ENCODE results near the gene MYPN. TPM values are rescaled to one million over a fixed set of nuclear protein-coding genes. Genes with fewer than 3 reads are reported as not detected.

MYPN gene
- total RNA-seq, 1 experiment from 2014 or later, result not detected

GRCh38 chr10:68118657-68119056 is 9.4 kb downstream of the MYPN start:
- Histone ChIP-seq H3K18ac (ENCODE audit: insufficient read length, low read depth, low read length) (no peak overlapping the region), H2AK5ac (ENCODE audit: insufficient read length, low read length) (no peak overlapping the region), H3T11ph (ENCODE audit: low read length) (no peak overlapping the region), H3K23ac (ENCODE audit: insufficient read length, low read depth, low read length) (no peak overlapping the region), H4K8ac (replicated peaks; ENCODE audit: insufficient read length, low read depth, low read length) (no peak overlapping the region), H3K14ac (ENCODE audit: insufficient read depth, low read length) (no peak overlapping the region), H3K79me1 (ENCODE audit: insufficient read depth, low read depth, low read length, poor library complexity, severe bottlenecking) (no peaks in the 10 kb centered on the region), H2BK15ac (ENCODE audit: low read depth, low read length) (no peak overlapping the region), H3K4me1 (ENCODE audit: insufficient read depth, low read length) (no peaks in the 10 kb centered on the region; the same call in 1 of the 2 replicates), H2BK20ac (ENCODE audit: low read depth, low read length, poor library complexity, severe bottlenecking) (no peak overlapping the region), H3K79me2 (ENCODE audit: insufficient read depth, low read length) (no peaks in the 10 kb centered on the region), H3K56ac (ENCODE audit: insufficient read length, low read depth, low read length) (no peak overlapping the region), H2BK5ac (ENCODE audit: insufficient read length, low read length) (no peak overlapping the region), H3K9me3 (ENCODE audit: control insufficient read depth, low read depth, low read length) (no peaks in the 10 kb centered on the region), H3K9ac (ENCODE audit: extremely low read depth, insufficient read length, low read length) (no peak overlapping the region), H2AFZ (ENCODE audit: low read length) (no peak overlapping the region), H3K27me3 (ENCODE audit: insufficient read depth, low read length) (no peaks in the 10 kb centered on the region), H3K27ac (ENCODE audit: insufficient read length, low read depth, low read length) (no peak overlapping the region), H4K20me1 (ENCODE audit: control insufficient read depth, insufficient read depth, insufficient read length) (no peaks in the 10 kb centered on the region), H2BK12ac (ENCODE audit: insufficient read length, low read depth, low read length) (no peak overlapping the region), H4K91ac (ENCODE audit: insufficient read length, low read depth, low read length) (no peak overlapping the region), H3K4me2 (ENCODE audit: insufficient read depth, insufficient read length, low read length) (no peak overlapping the region), H2BK120ac (ENCODE audit: low read depth, low read length, poor library complexity, severe bottlenecking) (no peak overlapping the region), H3K4ac (ENCODE audit: low read depth, low read length) (no peak overlapping the region), H4K5ac (ENCODE audit: insufficient read length, low read depth, low read length) (no peak overlapping the region), H3K23me2 (ENCODE audit: insufficient read length, low read depth, low read length, poor library complexity, severe bottlenecking) (no peaks in the 10 kb centered on the region)
- WGBS (ENCODE audit: extremely low coverage, insufficient read length, low lambda C conversion rate), result no CpG with 5 or more reads among the region's 3 CpGs
- no peak for TF ChIP-seq CTCF (conservative IDR thresholded peaks at IDR 0.05)
- Mint-ChIP-seq H3K9me3 (no peaks in the 10 kb centered on the region), H3K27me3 (ENCODE audit: low read depth) (no peaks in the 10 kb centered on the region; the same call in 1 of the 2 replicates), H3K4me1 (peaks cover 0 to 3% of the 10 kb centered on the region in 2 experiments; a peak in 2 of 4 replicates), H3K4me3 (no peak overlapping the region), H3K36me3 (ENCODE audit: insufficient read depth in 1 of 3, low read depth in 3 of 3) (no peaks in the 10 kb centered on the region), H3K27ac (no peak overlapping the region)
- DNase-seq, result no peak

Data from H9 (cell line).